ENCODE results near the gene OR51A2. TPM values are rescaled to one million over a fixed set of nuclear protein-coding genes. Genes with fewer than 3 reads are reported as not detected.

The OR51A2 gene
- total and polyA plus RNA-seq, 9 of the 15 experiments (the other 6 are each of a cell fraction or from before 2014, with no cell fraction given), result not detected

GRCh38 chr11:4983841-4984240 is 28.3 kb upstream of the OR51A2 start (continued):
- TF ChIP-seq DIDO1 (tag; IDR thresholded peaks at IDR 0.05; ENCODE audit: low read depth), result no peak
- TF ChIP-seq ZNF644 (tag; IDR thresholded peaks at IDR 0.05; ENCODE audit: low read depth), result no peak
- TF ChIP-seq CREB1 (IDR thresholded peaks at IDR 0.05), result no peak
- no peak for TF ChIP-seq CREB1 (CRISPR knock-in tag; IDR thresholded peaks at IDR 0.05)
- no peak for TF ChIP-seq HDAC3 (IDR thresholded peaks at IDR 0.05; ENCODE audit: borderline replicate concordance, partially characterized antibody)
- TF ChIP-seq TBL1XR1 (IDR thresholded peaks at IDR 0.05; ENCODE audit: low read length in 2 of 2), result no peak
- TF ChIP-seq FOS (IDR thresholded peaks at IDR 0.05; ENCODE audit: extremely low read depth, insufficient read length), result no peak
- TF ChIP-seq NBN (IDR thresholded peaks at IDR 0.05; ENCODE audit: low read depth), result no peak
- TF ChIP-seq CREBBP (IDR thresholded peaks at IDR 0.05; ENCODE audit: low read depth, low read length), result no peak
- TF ChIP-seq ZBTB9 (CRISPR knock-in tag; IDR thresholded peaks at IDR 0.05), result no peak
- no peak for TF ChIP-seq ELF2 (CRISPR knock-in tag; IDR thresholded peaks at IDR 0.05)
- TF ChIP-seq POLR3A (IDR thresholded peaks at IDR 0.05; ENCODE audit: borderline replicate concordance, extremely low read depth, insufficient read depth, insufficient read length), result no peak
- no peak for TF ChIP-seq ZBTB5 (IDR thresholded peaks at IDR 0.05)
- TF ChIP-seq ESRRA (IDR thresholded peaks at IDR 0.05; ENCODE audit: borderline replicate concordance, low read depth), result no peak
